HG02884 (cell line): ENCODE measurements around the gene VTA1.
"Not testable (repeated sequence)": the region's sequence is repeated elsewhere in the genome, so short reads cannot be mapped to it uniquely, and the experiment has no call there.

ENCODE experiments used
- ATAC-seq: cut with Tn5 transposase; IDR thresholded peaks from one replicate; pipeline ENCODE4 v1.9.1; 2021; ENCODE audit warnings: mild to moderate bottlenecking, moderate library complexity; ENCODE audit not compliant: unreplicated experiment

VTA1 gene

GRCh38 chr6:142223938-142224337, 76.9 kb downstream of the VTA1 start:
- no peak for ATAC-seq

- ATAC-seq = no peak
These were observed 78.1 kb downstream of the VTA1 start for GRCh38 chr6:142225115-142225514.

GRCh38 chr6:142225552-142225951, 78.5 kb downstream of the VTA1 start:
- ATAC-seq = no peak

DNA sequence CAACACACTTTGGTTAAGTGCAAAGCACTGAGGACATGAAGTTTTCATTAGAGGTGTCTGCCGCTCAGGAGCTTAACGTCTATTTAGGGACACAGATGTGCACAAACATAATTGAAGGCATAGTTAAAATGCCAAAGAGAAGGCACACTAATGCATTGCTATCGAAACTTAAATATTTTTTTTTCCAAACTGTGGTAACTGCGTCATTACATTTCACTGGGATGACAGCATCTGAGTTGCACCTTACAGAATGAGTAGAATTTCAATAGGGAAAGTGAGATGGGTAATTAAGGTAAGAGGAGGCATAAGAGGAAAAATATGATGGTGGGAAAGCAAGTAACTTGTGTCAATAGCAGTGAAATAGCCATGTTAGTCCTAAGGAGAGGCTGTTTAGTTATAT, 79.7 kb downstream of the VTA1 start:
- no peak for ATAC-seq

DNA sequence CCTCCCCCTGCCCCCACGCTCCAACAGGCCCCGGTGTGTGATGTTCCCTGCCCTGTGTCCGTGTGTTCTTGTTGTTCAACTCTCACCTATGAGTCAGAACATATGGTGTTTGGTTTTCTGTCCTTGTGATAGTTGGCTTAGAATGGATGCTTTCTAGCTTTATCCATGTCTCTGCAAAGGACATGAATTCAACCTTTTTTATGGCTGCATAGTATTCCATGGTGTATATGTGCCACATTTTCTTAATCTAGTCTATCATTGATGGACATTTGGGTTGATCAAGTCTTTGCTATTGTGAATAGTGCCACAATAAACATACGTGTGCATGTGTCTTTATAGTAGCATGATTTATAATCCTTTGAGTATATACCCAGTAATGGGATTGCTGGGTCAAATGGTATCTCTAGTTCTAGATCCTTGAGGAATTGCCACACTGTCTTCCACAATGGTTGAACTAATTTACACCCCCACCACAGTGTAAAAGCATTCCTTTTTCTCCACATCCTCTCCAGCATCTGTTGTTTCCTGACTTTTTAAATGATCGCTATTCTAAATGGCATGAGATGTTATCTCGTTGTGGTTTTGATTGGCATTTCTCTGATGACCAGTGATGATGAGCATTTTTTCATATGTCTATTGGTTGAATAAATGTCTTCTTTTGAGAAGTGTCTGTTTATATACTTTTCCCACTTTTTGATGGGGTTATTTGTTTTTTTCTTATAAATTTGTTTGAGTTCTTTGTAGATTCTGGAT, 82.6 kb downstream of the VTA1 start:
- ATAC-seq = not testable (repeated sequence)

DNA sequence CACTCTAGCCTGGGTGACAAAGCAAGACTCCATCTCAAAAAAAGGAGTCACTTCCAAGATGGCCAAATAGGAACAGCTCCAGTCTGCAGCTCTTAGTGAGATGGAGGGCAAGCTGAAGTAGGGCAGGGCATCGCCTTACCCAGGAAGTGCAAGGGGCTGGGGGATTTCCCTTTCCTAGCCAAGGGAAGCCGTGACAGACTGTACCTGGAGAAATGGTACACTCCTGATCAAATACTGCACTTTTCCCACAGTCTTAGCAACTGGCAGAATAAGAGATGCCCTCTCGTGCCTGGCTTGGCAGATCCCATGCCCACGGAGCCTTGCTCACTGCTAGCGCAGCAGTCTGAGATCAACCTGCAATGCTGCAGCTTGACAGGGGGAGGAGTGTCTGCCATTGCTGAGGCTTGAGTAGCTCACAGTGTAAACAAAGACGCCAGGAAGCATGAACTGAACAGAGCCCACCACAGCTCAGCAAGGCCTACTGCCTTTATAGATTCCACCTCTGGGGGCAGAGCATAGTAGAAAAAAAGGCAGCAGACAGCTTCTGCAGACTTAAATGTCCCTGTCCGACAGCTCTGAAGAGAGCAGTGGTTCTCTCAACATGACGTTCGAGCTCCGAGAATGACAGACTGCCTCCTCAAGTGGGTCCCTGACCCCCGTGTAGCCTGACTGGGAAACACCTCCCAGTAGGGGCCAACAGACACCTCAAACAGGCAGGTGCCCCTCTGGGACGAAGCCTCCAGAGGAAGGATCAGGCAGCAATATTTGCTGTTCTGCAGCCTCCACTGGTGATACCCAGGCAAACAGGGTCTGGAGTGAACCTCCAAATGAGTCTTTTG, 85.4 kb downstream of the VTA1 start:
- not testable (repeated sequence) for ATAC-seq

DNA sequence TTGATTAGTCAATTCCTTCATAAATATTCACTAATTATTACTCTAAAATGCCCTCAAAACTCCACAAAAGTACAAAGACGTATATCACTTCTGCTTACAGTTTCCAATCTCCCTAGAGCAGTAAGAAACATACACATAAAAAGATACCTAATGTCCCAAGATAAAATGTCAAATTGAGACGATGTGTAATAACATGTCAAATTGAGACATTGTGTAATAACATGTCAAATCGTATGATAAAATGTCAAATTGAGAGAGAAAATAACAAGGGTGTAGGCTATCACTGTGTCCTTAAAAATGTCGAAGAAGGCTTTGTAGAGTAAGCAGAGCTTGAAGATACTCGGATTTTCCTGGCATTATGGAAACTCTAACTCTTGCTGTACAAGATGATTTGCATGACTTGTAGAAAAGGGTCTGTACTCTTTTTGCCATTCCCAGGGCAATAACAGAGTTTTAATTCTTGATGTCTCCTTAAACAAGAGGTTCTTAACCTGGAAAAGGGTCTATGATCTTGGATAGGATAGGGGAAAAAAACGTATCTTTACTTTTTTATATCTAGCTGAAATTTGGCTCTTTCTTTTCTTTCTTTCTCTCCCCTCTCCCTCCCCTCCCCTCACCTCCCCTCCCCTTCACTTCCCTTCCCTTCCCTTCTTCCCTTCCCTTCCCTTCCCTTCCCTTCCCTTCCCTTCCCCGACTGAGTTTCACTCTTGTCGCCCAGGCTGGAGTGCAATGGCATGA, 87.1 kb downstream of the VTA1 start:
- no peak for ATAC-seq

DNA sequence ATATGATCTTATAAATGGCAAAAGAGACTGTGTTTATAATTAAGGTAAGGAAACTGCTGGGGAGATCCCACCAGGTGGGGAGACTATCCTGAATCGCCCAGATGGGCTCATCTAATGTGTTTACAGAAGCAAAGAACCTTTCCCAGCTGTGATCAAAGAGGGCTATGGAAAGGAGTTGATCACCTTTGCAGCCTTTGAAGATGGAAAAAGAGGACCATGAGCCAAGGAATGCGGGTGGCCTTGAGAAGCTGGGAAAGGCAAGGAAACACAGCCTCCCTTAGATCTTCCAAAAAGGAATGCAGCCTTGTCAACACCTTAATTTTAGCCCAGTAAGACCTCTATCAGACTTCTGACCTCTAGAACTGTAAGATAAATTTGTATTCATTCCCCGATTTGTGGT, 88.2 kb downstream of the VTA1 start:
- ATAC-seq = no peak

- ATAC-seq = no peak
These were observed 88.7 kb downstream of the VTA1 start for GRCh38 chr6:142235791-142236190.

DNA sequence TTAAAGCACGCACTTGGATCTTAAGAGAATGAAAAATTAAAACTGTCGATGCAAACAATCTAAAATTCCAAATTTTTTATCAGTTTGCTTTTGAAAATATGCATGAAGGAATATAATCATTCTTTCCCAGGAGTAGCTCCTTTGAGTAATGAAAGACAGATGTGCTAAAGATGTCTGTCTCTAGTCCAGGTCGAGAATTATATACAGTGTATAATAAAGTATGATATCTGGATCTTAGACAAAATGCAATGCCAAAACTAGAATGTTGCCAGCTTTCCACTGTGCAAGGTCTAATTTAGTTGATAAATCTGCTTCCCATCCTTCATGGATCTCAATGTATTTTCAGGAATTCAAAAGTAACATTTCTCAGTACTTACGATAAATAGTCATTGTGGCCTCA, 89.6 kb downstream of the VTA1 start:
- no peak for ATAC-seq

DNA sequence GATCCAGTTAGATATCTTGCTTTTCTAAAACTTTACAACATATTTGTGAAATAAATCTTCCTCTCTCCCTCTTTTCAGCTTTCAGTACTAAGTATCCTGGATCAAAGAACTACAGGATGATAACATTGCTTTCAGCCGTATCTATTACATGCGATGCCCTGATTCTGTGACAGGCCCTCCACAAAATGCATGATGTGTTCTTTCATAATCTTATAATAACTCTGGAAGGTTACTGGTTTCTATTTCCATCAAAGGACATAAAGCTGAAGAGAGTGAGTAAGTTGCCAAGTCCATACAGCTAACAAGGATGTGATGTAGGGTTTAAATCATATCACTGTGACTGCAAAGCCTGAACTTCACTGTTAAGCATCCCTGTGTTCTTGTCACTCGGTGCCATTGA, 91.8 kb downstream of the VTA1 start:
- no peak for ATAC-seq

DNA sequence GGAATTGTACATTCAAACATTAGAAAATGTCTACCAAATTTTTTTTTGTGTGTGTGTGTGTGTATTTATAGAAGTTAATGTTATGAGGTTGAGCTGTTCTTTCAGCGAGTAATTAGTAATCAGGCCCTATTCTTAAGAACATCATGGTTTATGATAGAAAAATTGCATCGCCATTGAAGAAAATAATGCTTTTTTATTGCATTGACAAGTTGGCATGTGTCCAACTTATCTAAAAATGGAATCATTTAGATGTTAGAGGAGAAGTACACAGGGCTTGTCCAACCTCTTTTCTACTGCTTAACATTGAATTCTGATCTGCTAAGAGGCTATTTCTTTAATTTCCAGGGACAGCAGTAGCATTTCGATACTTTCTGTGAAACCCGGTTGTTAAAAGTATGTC, 93.1 kb downstream of the VTA1 start:
- no peak for ATAC-seq

DNA sequence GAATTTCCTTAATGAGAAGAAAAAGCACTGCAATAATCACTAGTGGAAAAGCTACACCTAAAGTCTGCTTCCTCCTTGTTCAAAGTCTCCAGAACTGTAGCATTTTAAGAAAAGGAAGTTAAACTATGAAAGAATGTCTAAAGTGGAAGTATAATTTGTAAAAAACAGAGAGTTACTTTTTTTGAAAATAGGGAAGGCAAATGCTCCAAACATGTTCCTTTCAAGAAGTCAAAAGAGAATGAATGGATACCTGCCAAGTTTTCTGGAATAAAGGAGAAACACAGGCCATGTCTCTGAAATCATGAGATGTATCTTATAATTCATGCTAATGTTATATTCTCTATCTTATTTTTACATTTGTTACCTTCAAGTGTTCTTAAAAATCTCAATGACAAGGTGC, 94.0 kb downstream of the VTA1 start:
- no peak for ATAC-seq

GRCh38 chr6:142242269-142242668, 95.2 kb downstream of the VTA1 start:
- ATAC-seq = no peak

GRCh38 chr6:142246960-142247359, 99.9 kb downstream of the VTA1 start:
- peak; percentile 86 for ATAC-seq

DNA sequence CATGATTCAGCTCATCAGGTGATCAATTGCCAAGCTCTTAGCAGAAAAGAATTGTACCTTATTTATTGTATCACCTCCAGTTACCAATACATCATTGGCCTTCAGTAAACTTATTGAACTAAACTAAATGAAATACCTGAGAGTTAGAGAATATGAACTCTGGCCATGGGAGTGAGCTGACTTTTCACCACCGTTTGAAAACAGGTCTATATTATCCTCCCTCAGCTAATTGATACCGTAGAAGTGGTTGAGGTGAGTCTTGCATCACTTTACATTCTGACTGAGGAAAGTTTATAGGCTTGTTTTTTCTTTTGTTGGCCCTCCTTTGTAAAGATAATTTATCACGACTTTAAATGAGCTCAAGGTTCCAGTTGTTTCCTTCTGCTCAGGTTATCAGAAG, 102.2 kb downstream of the VTA1 start:
- ATAC-seq = no peak

GRCh38 chr6:142251930-142252445, 104.9 kb downstream of the VTA1 start:
- ATAC-seq = no peak

- ATAC-seq = no peak
These were observed 107.5 kb downstream of the VTA1 start for GRCh38 chr6:142254513-142254912.

- ATAC-seq = no peak
These were observed 108.7 kb downstream of the VTA1 start for GRCh38 chr6:142255785-142256184.

GRCh38 chr6:142258305-142258704, 111.2 kb downstream of the VTA1 start:
- no peak for ATAC-seq

GRCh38 chr6:142258757-142259156, 111.7 kb downstream of the VTA1 start:
- no peak for ATAC-seq
